Measurements from ENCODE around the gene TRMT44.

Gene TRMT44

GRCh38 chr4:8509311-8509950, 68.9 kb downstream of the TRMT44 start:
- Histone ChIP-seq H3K27me3 (ENCODE audit: insufficient read depth, low read length, poor library complexity) (peaks cover 6% of the 10 kb centered on the region), H2AFZ (ENCODE audit: low read depth, low read length) (no peak overlapping the region), H3K9ac (ENCODE audit: low read depth, low read length) (no peak overlapping the region), H3K9me3 (ENCODE audit: insufficient read depth, low read length, severe bottlenecking) (no peaks in the 10 kb centered on the region), H4K20me1 (ENCODE audit: insufficient read depth, low read length) (peaks cover 3% of the 10 kb centered on the region; the same call in 1 of the 2 replicates), H3K4me2 (ENCODE audit: insufficient read depth, low read length) (no peak overlapping the region), H3K4me3 (ENCODE audit: low read depth in 1 of 2, low read length in 2 of 2) (no peak overlapping the region), H3K36me3 (ENCODE audit: insufficient read depth, low read length) (no peaks in the 10 kb centered on the region), H3K4me1 (ENCODE audit: insufficient read depth, low read length) (no peaks in the 10 kb centered on the region), H3K27ac (ENCODE audit: low read length) (no peak overlapping the region), H3K79me2 (ENCODE audit: insufficient read depth, low read length) (no peaks in the 10 kb centered on the region)
- TF ChIP-seq EZH2 (IDR thresholded peaks at IDR 0.05; ENCODE audit: borderline replicate concordance, low read depth, low read length, severe bottlenecking) = no peak
- TF ChIP-seq, protein P1, sequence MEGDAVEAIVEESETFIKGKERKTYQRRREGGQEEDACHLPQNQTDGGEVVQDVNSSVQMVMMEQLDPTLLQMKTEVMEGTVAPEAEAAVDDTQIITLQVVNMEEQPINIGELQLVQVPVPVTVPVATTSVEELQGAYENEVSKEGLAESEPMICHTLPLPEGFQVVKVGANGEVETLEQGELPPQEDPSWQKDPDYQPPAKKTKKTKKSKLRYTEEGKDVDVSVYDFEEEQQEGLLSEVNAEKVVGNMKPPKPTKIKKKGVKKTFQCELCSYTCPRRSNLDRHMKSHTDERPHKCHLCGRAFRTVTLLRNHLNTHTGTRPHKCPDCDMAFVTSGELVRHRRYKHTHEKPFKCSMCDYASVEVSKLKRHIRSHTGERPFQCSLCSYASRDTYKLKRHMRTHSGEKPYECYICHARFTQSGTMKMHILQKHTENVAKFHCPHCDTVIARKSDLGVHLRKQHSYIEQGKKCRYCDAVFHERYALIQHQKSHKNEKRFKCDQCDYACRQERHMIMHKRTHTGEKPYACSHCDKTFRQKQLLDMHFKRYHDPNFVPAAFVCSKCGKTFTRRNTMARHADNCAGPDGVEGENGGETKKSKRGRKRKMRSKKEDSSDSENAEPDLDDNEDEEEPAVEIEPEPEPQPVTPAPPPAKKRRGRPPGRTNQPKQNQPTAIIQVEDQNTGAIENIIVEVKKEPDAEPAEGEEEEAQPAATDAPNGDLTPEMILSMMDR (IDR thresholded peaks at IDR 0.05; ENCODE audit: borderline replicate concordance, extremely low read depth, low read length, poor library complexity, severe bottlenecking) = no peak
- ATAC-seq (ENCODE audit: insufficient read depth, low read depth) (no peak), DNase-seq (no peak)

- Histone ChIP-seq H3K36me3 (ENCODE audit: insufficient read depth, low read length) (no peaks in the 10 kb centered on the region), H3K4me2 (ENCODE audit: insufficient read depth, low read length) (no peak overlapping the region), H3K4me3 (ENCODE audit: low read depth in 1 of 2, low read length in 2 of 2) (no peak overlapping the region), H3K27me3 (ENCODE audit: insufficient read depth, low read length, poor library complexity) (peaks cover 6% of the 10 kb centered on the region), H4K20me1 (ENCODE audit: insufficient read depth, low read length) (peaks cover 2% of the 10 kb centered on the region; the same call in 1 of the 2 replicates), H3K9me3 (ENCODE audit: insufficient read depth, low read length, severe bottlenecking) (no peaks in the 10 kb centered on the region), H2AFZ (ENCODE audit: low read depth, low read length) (no peak overlapping the region), H3K79me2 (ENCODE audit: insufficient read depth, low read length) (no peaks in the 10 kb centered on the region), H3K27ac (ENCODE audit: low read length) (no peak overlapping the region), H3K9ac (ENCODE audit: low read depth, low read length) (no peak overlapping the region), H3K4me1 (ENCODE audit: insufficient read depth, low read length) (no peaks in the 10 kb centered on the region)
- DNase-seq (no peak), ATAC-seq (ENCODE audit: insufficient read depth, low read depth) (no peak)
- no peak for TF ChIP-seq EZH2 (IDR thresholded peaks at IDR 0.05; ENCODE audit: borderline replicate concordance, low read depth, low read length, severe bottlenecking)
- TF ChIP-seq, protein P1 (IDR thresholded peaks at IDR 0.05; ENCODE audit: borderline replicate concordance, extremely low read depth, low read length, poor library complexity, severe bottlenecking) = no peak
Measured at GRCh38 chr4:8510191-8510590, 69.6 kb downstream of the TRMT44 start.

DNA sequence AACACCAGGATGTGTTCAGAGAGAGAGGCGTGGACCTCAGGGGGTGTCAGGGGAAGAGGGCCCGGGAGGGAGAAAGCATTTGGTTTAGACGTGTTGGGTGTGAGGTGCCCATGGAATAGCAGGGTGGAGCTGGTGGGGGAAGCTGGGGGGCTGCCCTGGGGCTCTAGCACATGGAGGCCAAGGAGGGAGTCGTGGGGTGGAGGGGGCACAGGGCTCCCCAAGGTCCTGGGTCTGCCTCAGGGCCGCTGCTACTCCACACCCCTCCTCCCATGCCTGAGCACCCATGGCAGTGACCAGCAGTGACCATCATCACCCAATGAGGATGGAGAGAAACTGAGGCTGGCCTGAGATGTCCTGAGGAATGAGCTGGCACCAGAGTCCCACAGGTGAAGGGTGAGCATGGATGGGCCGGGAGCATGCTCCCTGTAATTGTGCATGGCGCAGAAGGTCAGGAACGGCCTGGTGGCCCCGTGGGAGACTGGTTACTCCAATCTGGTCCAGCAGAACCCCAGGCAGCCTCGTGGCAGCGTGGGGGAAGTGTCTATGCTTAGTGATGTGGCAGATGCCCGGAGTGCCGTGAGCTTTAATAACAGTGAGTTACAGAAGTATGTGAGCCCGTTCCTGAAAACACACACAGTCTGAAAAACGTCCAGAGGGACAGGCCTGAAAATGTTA, 70.2 kb downstream of the TRMT44 start:
- Histone ChIP-seq H3K9me3 (ENCODE audit: insufficient read depth, low read length, severe bottlenecking) (no peaks in the 10 kb centered on the region), H3K4me2 (ENCODE audit: insufficient read depth, low read length) (no peak overlapping the region), H3K4me1 (ENCODE audit: insufficient read depth, low read length) (no peaks in the 10 kb centered on the region), H3K27me3 (ENCODE audit: insufficient read depth, low read length, poor library complexity) (peaks cover 6% of the 10 kb centered on the region), H3K27ac (ENCODE audit: low read length) (no peak overlapping the region), H3K79me2 (ENCODE audit: insufficient read depth, low read length) (no peaks in the 10 kb centered on the region), H4K20me1 (ENCODE audit: insufficient read depth, low read length) (no peaks in the 10 kb centered on the region), H3K36me3 (ENCODE audit: insufficient read depth, low read length) (no peaks in the 10 kb centered on the region), H2AFZ (ENCODE audit: low read depth, low read length) (no peak overlapping the region), H3K9ac (ENCODE audit: low read depth, low read length) (no peak overlapping the region), H3K4me3 (ENCODE audit: low read depth in 1 of 2, low read length in 2 of 2) (no peak overlapping the region)
- ATAC-seq (ENCODE audit: insufficient read depth, low read depth) (no peak), DNase-seq (no peak)
- TF ChIP-seq EZH2 (IDR thresholded peaks at IDR 0.05; ENCODE audit: borderline replicate concordance, low read depth, low read length, severe bottlenecking) = no peak
- TF ChIP-seq, protein P1 (IDR thresholded peaks at IDR 0.05; ENCODE audit: borderline replicate concordance, extremely low read depth, low read length, poor library complexity, severe bottlenecking) = no peak
